ENCODE measurements around the gene IL9. TPM values are rescaled to one million over a fixed set of nuclear protein-coding genes. Genes with fewer than 3 reads are reported as not detected.

IL9 gene
- total and polyA plus RNA-seq, 10 of the 15 experiments (the other 5 are each of a cell fraction or from before 2014, with no cell fraction given), result not detected

- no peak for FAIRE-seq
- ChIA-PET RAD21 (ENCODE audit: unreplicated experiment) (no interaction called here), CTCF (interaction anchor here (1.1 kb wide), 2 partner anchors 10 to 332 kb away, joined by 3 read pairs; no protein-coding TSS in a partner anchor), SMC1A (ENCODE audit: uncharacterized antibody, unreplicated experiment) (interaction anchor here (1.1 kb wide), 2 partner anchors 9 to 332 kb away, joined by 3 read pairs; no protein-coding TSS in a partner anchor), POLR2A (no interaction called here)
- Histone ChIP-seq H3K4me1 (ENCODE audit: control insufficient read depth, insufficient read depth, low read length) (no peaks in the 10 kb centered on the region), H3K4me2 (ENCODE audit: control insufficient read depth, insufficient read depth) (no peak overlapping the region), H3K9ac (ENCODE audit: control insufficient read depth, insufficient read depth, low read length) (no peak overlapping the region), H2AFZ (ENCODE audit: control insufficient read depth, low read depth, low read length) (no peak overlapping the region), H3K9me3 (replicated peaks; ENCODE audit: control insufficient read depth, insufficient read depth, low read length) (no peaks in the 10 kb centered on the region), H3K79me2 (ENCODE audit: control insufficient read depth, insufficient read depth, low read length) (no peaks in the 10 kb centered on the region), H3K27ac (ENCODE audit: control insufficient read depth, insufficient read depth) (no peak overlapping the region), H4K20me1 (ENCODE audit: control insufficient read depth, insufficient read depth) (no peaks in the 10 kb centered on the region), H3K27me3 (replicated peaks in 1 of 2; ENCODE audit: control insufficient read depth in 2 of 2, insufficient read depth in 2 of 2, low read length in 1 of 2) (no peaks in the 10 kb centered on the region), H3K4me3 (no peak overlapping the region), H3K36me3 (ENCODE audit: control insufficient read depth in 2 of 2, insufficient read depth in 2 of 2, low read length in 1 of 2) (no peaks in the 10 kb centered on the region)
- WGBS (ENCODE audit: insufficient coverage, insufficient replicate concordance, low lambda C conversion rate, missing lambda C conversion rate), result 11% methylated on average over 4 of the region's 4 CpGs
- intact Hi-C loops (cut with micrococcal nuclease; ENCODE audit: unreplicated experiment), result no loop called here
- DNase-seq (ENCODE audit: low read depth, low spot score), result no peak
- ATAC-seq, result no peak
- TF ChIP-seq, protein P1, sequence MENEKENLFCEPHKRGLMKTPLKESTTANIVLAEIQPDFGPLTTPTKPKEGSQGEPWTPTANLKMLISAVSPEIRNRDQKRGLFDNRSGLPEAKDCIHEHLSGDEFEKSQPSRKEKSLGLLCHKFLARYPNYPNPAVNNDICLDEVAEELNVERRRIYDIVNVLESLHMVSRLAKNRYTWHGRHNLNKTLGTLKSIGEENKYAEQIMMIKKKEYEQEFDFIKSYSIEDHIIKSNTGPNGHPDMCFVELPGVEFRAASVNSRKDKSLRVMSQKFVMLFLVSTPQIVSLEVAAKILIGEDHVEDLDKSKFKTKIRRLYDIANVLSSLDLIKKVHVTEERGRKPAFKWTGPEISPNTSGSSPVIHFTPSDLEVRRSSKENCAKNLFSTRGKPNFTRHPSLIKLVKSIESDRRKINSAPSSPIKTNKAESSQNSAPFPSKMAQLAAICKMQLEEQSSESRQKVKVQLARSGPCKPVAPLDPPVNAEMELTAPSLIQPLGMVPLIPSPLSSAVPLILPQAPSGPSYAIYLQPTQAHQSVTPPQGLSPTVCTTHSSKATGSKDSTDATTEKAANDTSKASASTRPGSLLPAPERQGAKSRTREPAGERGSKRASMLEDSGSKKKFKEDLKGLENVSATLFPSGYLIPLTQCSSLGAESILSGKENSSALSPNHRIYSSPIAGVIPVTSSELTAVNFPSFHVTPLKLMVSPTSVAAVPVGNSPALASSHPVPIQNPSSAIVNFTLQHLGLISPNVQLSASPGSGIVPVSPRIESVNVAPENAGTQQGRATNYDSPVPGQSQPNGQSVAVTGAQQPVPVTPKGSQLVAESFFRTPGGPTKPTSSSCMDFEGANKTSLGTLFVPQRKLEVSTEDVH (IDR thresholded peaks at IDR 0.05; ENCODE audit: low read depth, partially characterized antibody), result no peak
- TF ChIP-seq CEBPB (IDR thresholded peaks at IDR 0.05; ENCODE audit: borderline replicate concordance in 1 of 2, low read depth in 2 of 2, low read length in 2 of 2), result no peak
- BruUV-seq (replicated peaks), result no TSS peak
- in situ Hi-C loops (cut with MboI), result no loop called here
These were observed 14.4 kb downstream of the IL9 start for GRCh38 chr5:135881244-135881643.

GRCh38 chr5:135880801-135881200, 14.8 kb downstream of the IL9 start:
- ChIA-PET POLR2A (no interaction called here), CTCF (interaction anchor here (1.1 kb wide), 1 partner anchor 10 kb away, joined by 3 read pairs; no protein-coding TSS in a partner anchor), SMC1A (ENCODE audit: uncharacterized antibody, unreplicated experiment) (interaction anchor here (1.1 kb wide), 1 partner anchor 10 kb away, joined by 3 read pairs; no protein-coding TSS in a partner anchor), RAD21 (ENCODE audit: unreplicated experiment) (no interaction called here)
- intact Hi-C loops (cut with micrococcal nuclease; ENCODE audit: unreplicated experiment), result no loop called here
- H3K9ac ChIP-seq (ENCODE audit: control insufficient read depth, insufficient read depth, low read length), result no peak overlapping the region
- no peak for DNase-seq (ENCODE audit: low read depth, low spot score)
- no peaks in the 10 kb centered on the region for H3K9me3 ChIP-seq (replicated peaks; ENCODE audit: control insufficient read depth, insufficient read depth, low read length)
- no peak for ATAC-seq
- in situ Hi-C loops (cut with MboI), result no loop called here
- no peak overlapping the region for H2AFZ ChIP-seq (ENCODE audit: control insufficient read depth, low read depth, low read length)
- H3K4me1 ChIP-seq (ENCODE audit: control insufficient read depth, insufficient read depth, low read length), result no peaks in the 10 kb centered on the region
- no peaks in the 10 kb centered on the region for H4K20me1 ChIP-seq (ENCODE audit: control insufficient read depth, insufficient read depth)
- H3K79me2 ChIP-seq (ENCODE audit: control insufficient read depth, insufficient read depth, low read length), result no peaks in the 10 kb centered on the region
- no peak overlapping the region for H3K27ac ChIP-seq (ENCODE audit: control insufficient read depth, insufficient read depth)
- no peak overlapping the region for H3K4me3 ChIP-seq
- no peaks in the 10 kb centered on the region for H3K27me3 ChIP-seq (replicated peaks in 1 of 2; ENCODE audit: control insufficient read depth in 2 of 2, insufficient read depth in 2 of 2, low read length in 1 of 2)
- no peaks in the 10 kb centered on the region for H3K36me3 ChIP-seq (ENCODE audit: control insufficient read depth in 2 of 2, insufficient read depth in 2 of 2, low read length in 1 of 2)
- BruUV-seq (replicated peaks), result no TSS peak
- 76% methylated on average over 7 of the region's 7 CpGs for WGBS (ENCODE audit: insufficient coverage, insufficient replicate concordance, low lambda C conversion rate, missing lambda C conversion rate)
- no peak overlapping the region for H3K4me2 ChIP-seq (ENCODE audit: control insufficient read depth, insufficient read depth)
- FAIRE-seq, result no peak
- TF ChIP-seq, protein P2, sequence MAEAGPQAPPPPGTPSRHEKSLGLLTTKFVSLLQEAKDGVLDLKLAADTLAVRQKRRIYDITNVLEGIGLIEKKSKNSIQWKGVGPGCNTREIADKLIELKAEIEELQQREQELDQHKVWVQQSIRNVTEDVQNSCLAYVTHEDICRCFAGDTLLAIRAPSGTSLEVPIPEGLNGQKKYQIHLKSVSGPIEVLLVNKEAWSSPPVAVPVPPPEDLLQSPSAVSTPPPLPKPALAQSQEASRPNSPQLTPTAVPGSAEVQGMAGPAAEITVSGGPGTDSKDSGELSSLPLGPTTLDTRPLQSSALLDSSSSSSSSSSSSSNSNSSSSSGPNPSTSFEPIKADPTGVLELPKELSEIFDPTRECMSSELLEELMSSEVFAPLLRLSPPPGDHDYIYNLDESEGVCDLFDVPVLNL (IDR thresholded peaks at IDR 0.05; ENCODE audit: low read depth, low read length), result no peak
- no peak for TF ChIP-seq HCFC1 (IDR thresholded peaks at IDR 0.05; ENCODE audit: low read length)
- TF ChIP-seq SREBF2 (IDR thresholded peaks at IDR 0.05; ENCODE audit: low read length), result no peak
- TF ChIP-seq ZNF384 (IDR thresholded peaks at IDR 0.05; ENCODE audit: borderline replicate concordance, low read depth, low read length), result no peak
- TF ChIP-seq BHLHE40 (IDR thresholded peaks at IDR 0.05; ENCODE audit: borderline replicate concordance in 1 of 2, low read depth in 2 of 2, low read length in 1 of 2), result no peak
- no peak for TF ChIP-seq ZNF217 (IDR thresholded peaks at IDR 0.05)
- no peak for TF ChIP-seq SKIL (IDR thresholded peaks at IDR 0.05; ENCODE audit: low read depth, poor library complexity, severe bottlenecking)
- TF ChIP-seq FOXM1 (IDR thresholded peaks at IDR 0.05; ENCODE audit: low read depth, low read length), result no peak
- no peak for TF ChIP-seq PAX8 (IDR thresholded peaks at IDR 0.05)
